ENCODE data around the gene XKR7. TPM values are rescaled to one million over a fixed set of nuclear protein-coding genes. Genes with fewer than 3 reads are reported as not detected.

The XKR7 gene
- total RNA-seq, 2 donors from 2014 or later, result not detected

DNA sequence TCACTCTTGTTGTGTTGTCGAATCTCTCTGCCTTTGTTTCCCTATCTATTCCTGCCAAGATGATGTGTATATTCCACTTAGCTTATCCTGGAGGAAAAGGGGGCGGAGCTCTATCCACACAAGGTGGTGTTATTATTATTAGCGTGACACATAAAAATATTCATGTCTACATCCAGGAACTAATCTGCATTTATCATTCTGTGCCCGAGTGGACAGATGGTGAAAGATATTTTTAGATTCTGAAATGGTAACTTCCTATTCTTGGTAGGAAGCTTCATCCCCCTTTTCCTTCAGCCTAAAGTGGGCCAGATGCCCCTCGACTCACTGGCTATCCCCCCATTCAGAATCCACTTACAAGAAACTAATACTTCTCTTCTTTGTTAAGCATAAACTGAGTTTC, 2.0 kb downstream of the XKR7 start:
- intact Hi-C loops (cut with DNase I), result no loop called here
- DNase-seq (ENCODE audit: low spot score), result no peak

DNA sequence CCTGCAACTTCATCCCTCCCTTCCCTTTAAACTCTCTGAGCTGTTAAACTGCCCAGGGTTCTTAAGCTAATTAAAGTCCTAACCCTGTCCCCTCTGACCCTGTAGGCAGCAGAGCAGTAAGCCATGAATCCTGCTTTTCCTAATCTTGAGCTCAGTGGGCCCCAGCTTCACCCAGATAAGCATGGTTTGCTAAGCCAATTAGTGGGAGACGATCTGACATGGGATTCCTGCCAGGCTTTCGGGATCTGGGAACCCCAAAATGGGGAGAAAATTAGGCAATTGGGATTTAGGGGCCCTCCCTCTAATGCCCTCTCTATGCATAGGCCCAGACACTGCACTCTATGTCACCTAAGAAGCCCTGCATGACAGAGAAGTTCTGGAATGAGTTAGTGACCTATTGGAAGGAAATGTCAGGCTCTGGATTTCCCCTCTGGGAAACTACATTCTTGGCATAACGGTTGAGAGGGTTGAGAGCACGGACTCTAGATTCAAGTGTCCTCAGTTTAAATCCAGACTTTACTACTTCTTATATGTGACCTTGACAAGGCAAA, 4.6 kb downstream of the XKR7 start:
- intact Hi-C loops (cut with DNase I), result no loop called here
- DNase-seq (ENCODE audit: low spot score), result no peak

DNA sequence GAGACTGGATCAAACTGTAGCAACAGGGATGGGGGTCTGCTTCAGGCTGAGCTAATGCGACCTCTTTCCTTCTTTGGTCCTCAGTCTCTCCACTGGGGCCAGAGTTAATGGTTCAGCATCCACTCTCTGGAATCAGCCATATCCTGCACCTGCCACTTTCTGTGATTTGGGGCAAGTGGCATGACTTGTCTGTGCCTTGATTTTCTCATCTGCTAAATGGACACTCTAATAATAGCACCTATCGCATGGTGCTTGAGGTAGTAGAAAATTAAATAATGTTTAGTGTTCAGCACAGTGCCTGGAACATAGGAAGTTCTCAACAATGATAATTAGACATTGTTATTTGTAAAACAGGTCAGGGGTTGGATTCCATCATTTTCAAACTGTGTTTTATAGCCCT, 6.3 kb downstream of the XKR7 start:
- intact Hi-C loops (cut with DNase I), result no loop called here

DNA sequence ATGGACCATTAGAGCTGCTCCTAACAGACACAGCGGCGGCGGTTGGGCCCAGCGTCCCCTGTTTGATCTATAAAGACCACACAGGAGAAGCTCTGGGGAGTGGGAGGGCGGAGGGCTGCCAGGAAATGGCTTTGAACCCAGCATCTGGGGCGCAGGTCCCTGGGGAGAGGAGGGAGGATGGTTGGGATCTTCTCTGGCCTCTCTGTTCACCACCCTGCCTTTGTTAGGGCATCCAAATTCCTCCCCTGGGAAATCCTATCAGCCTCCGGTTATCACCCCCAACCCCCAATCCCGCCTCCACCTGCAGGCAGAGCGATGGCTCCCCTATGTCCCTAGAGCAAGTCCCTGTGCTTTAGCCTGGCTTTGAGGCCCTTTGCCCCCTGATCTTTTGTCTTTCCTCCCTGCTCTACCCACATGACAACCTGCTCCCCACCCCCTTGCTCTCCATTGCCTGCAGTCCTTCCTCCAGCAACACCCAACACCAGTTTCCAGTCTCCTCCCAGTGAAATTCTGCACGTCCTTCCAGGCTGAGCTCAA, 7.1 kb downstream of the XKR7 start:
- no peak for DNase-seq (ENCODE audit: low spot score)
- intact Hi-C loops (cut with DNase I), result no loop called here

More for the DNA sequence above, 6.3 kb downstream of the XKR7 start:
- no peak for DNase-seq (ENCODE audit: low spot score)

DNA sequence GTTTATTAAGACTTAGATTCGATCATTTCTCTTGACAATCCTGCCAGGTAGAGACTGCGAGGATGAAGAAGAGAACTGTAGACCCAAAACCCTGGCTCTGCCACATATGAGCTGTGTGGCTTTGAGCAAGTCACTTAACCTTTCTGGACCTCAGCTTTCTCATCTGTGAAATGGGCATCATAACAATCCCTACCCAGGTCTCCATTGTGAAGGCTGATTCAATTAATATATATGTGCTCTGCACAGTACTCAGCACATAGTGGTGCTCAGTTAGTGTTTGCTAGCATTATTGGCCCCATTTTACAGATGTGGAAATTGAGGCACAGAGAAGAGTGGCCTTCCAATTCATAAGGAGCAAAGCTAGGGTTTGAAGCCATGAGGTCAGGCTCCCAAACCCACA, 7.9 kb downstream of the XKR7 start:
- intact Hi-C loops (cut with DNase I), result no loop called here
- DNase-seq (ENCODE audit: low spot score), result no peak

DNA sequence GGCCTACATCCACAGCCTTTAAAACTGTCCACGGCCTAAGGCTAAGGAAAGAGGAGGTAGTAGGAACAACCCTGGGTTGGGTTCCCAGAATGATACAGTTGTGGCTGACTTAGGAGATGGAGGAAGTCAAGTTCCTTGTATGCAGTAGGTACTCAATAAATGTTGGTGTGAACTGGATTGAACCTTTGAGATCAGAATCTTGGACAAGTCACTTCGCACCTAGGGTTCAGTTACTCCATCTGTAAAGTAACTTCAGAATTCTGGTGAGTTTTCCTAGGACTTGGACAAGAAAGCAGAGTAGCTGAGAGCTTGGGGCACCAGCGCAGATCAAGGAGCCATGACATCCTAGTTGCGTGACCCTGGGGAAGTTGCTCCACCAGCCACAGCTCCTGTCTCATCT, 9.1 kb downstream of the XKR7 start:
- intact Hi-C loops (cut with DNase I), result no loop called here
- DNase-seq (ENCODE audit: low spot score), result no peak

DNA sequence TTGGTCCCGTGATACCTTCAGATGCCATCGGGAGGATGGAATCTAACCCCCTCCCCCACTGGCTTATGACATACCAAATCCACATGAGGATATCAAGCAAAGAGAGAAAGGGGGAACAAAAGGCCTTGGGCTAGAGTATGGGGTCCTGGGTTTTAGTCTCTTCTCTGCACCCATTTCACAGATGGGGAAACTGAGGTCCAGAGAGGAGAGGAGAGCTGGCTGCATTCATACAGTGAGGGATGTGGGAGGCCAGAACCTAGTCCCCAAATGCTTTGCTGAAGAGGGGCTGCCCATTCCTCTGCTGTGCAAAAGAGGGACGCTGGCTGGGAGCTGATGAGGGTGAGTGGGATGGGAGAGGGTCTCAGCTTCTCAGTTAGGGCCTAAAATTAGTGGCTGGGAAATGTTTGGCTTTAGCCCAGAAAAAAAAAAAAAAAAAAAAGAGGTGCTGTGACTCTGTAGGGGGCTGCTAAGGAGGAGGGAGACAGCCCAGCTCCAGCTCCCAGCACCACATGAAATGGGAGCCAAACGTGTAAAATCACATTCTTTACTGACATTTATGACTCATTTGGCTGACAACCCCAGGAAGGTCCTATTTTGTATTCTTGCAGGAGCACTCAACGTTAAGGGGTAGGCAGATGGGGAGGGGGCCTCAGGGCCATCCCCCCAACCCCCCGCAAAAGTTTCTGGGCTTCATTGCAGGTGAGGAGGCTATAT, 11.9 kb downstream of the XKR7 start:
- no peak for DNase-seq (ENCODE audit: low spot score)
- intact Hi-C loops (cut with DNase I), result no loop called here

DNA sequence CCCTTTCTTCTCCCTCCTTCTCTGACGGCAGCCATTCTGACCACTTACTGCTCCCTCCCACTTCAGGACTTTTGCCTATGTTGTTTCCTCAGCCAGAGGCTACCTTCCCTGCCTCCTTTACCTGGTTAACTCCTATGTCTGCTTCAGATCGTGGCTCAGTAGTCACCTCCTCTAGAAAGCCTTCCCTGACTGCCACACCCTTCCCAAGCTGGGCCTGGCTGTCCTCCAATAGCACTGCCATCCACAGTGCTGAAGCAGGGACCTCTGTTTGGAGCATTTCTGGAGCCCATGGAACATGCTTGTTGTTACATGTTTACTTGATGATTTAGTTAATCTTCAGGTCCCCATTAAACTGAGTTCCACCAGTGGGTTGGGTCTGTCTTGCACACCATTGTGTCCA, 13.8 kb downstream of the XKR7 start:
- no peak for DNase-seq (ENCODE audit: low spot score)
- intact Hi-C loops (cut with DNase I), result no loop called here

DNA sequence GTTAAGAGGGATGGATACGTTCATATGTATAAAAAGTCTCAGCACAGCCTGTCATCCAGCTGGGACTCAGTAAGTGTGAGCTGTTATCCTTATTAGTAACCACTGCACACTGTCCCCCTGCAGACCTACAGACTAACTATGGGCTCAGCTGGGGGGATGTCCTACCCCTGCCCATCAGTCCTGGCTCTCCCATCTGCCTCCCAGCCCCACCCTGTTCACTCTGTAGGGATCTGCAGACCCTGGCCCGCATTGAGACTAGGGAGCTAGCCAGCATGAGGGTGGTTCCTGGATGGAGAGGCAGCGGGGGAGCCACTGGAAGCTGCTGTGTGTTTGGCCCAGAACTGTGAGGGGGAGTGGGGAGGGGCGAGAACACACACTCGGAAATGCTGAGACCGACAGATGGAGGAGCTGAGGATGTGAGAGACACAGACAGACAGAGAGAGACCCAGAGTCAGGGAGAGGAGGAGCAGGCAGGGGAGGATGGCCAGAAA, 17.1 kb downstream of the XKR7 start:
- intact Hi-C loops (cut with DNase I), result no loop called here
- no peak for DNase-seq (ENCODE audit: low spot score)

DNA sequence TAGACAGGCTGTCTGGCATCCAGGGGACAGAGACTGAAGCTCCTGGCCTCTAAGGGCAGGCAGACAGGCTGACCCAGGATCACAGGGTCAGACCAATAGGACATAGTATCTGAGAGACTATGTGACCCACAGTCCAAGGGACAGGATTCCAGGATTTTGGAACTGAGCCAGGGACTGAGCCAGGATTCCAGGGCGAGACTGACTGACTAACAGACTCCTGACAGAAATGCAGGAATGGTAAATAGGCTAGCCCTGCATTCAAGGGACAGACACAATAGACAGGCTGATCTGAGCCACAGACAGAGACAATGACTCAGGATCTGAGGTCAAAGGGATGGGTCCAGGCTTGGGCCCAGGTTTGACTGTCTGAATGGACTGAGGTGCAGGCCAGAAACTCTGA, 19.8 kb downstream of the XKR7 start:
- intact Hi-C loops (cut with DNase I), result no loop called here
- DNase-seq (ENCODE audit: low spot score), result no peak

DNA sequence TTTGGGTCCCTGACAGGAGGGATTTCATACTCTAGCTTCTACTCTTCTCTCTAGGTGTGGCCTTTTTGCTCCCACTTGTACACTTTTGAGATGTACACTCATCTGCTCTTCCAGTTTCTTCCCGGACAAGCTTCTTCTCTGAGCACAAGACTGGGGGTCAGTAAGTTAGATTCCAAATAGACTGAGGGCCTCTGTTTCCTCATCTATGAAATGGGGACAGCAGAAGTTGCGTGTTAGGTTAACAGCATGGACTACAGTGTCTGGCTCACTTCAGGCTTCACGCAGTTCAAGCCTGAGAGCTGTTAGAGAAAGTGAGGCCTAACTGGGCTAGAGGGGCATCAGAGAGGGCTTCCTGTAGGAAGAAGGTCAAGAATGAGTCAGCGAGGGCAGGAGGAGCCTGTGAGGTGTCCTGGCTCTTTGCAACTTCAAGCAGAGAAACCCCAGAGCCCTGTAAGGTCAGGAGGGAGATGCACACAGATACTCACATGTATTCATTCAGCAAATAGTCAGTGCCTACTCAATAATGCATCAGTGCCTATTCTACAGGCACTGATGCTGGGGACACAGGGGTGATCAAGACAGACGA, 20.6 kb downstream of the XKR7 start:
- intact Hi-C loops (cut with DNase I), result no loop called here
- no peak for DNase-seq (ENCODE audit: low spot score)

DNA sequence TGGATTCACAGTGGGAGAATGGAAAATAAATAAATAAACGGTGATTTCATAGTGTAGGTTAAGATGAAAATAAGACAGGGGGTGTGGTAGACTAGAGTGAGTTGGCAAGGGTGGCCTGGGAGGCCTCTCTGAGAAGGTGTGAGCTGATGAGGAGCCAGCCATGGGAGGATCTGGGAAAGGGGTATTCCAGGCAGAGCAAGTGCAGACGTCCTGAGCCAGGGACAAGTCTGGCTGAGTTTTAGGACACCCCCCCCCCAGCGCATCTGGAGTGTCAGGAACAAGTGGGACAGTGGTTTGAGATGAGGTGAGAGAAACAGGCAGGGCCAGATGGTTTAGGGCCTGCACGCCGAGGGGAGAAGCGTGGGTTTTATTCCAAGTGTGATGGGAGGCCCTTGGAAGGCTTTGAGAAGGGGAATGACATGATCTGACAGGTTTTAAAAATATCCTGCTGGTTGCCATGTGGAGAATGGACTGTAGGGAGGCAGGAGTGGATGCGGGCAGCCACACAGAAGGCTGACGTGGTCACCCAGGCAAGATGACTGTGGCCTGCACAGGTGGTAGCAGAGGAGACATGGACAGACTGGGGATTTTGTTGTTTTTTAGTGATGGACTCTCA, 21.2 kb downstream of the XKR7 start:
- no peak for DNase-seq (ENCODE audit: low spot score)
- intact Hi-C loops (cut with DNase I), result no loop called here

DNA sequence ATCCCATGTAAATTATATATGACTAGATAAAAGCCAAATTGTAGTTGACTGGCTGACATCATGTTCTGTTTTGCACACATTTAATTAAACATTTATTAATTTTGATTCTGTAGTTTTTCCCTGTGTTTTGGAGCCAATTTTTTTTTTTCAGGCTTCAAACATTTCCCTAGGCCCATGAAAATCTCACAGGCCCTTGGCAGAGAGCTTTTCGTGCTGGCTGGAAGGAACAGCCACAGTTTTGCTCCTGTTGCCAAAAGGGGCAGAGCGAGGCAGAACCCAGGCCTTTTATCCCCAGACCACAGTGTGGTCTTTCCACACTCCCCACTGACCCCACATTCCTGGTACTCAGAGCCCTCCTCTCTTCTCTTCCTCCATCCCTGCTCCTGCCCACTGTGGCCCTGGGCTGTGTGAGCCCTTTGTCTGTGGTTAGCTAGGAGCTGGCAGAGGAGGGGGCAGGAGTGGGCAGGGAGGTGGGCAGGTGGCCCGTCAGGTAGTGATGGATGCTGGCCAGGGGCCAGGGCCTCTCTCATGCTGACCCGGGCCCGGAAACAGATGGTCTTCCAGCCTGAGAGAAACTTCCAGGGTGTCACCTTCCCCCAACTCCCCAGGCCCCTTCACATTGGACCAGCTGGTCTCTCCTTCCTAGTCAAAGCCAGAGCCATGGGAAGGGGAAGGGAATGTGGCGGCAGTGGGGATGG, 22.8 kb downstream of the XKR7 start:
- intact Hi-C loops (cut with DNase I), result no loop called here
- DNase-seq (ENCODE audit: low spot score), result no peak

DNA sequence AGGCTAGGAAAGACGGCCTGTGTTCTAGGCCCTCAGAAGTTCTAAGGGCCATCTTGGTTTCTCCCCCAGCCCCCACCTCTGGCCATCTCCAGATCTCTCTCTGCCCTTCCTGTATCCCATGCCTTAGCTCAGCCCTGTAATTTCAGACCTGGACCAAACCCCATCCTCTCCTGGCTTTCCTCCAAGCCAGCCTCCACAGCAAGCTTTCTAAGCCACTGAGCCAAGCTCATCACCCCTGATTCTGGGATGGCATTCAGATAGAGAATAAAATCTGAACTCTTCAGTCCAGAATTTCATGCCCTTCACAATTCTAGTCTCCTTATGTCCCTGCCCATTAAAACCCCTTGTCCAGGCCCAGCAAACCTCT, 23.4 kb downstream of the XKR7 start:
- intact Hi-C loops (cut with DNase I), result no loop called here
- DNase-seq (ENCODE audit: low spot score), result no peak

DNA sequence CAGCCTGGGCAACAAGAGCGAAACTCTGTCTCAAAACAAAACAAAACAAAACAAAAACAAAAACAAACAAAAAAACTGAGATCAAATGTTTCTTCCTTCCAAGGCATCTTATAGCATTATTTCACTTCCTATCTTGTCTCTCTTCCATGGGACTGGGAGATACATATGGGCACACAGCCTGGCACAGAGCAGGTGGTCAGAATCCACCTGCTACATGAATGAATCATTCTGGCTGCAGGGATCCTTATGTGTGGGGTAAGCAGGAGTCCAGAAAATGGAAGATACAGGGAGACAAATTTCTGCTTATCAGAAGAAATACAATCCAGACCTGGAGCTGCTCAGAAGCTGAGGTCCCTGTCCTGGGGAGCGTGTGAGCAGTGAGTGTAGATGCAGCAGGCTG, 24.1 kb downstream of the XKR7 start:
- intact Hi-C loops (cut with DNase I), result no loop called here
- no peak for DNase-seq (ENCODE audit: low spot score)

DNA sequence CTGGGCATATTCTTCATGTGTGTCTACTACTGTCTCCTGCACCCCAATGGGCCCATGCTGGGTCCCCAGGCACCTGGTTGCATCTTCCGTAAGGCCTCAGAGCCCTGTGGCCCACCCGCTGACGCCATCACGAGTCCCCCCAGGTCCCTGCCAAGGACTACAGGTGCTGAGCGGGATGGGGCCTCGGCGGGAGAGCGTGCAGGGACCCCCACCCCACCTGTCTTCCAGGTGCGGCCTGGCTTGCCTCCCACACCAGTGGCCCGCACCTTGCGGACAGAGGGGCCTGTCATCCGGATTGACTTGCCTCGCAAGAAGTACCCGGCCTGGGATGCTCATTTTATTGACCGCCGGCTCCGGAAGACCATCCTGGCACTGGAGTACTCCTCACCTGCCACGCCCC, 29.0 kb downstream of the XKR7 start:
- intact Hi-C loops (cut with DNase I), result no loop called here

DNA sequence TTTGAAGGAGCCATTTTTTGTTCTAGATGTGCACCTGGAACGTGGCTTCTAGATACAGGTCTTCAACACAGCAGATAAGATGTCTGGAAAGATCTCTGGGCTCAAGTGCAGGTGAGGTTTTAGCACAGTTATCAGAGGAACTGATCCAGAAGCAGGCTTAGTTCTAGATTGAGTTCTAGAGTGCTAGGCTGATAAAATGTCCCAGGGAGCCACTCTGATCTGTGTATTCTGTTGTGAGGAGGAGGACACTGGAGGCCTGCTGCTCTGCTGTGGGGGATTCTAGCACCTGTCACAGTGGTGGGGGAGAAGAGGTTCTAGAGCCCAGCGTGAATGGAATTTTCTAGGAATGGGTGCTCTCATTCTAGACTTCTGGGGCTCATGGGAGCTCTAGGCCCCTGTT, 30.3 kb downstream of the XKR7 start:
- DNase-seq (ENCODE audit: low spot score), result no peak
- intact Hi-C loops (cut with DNase I), result no loop called here

More for the DNA sequence above, 29.0 kb downstream of the XKR7 start:
- DNase-seq (ENCODE audit: low spot score), result no peak

DNA sequence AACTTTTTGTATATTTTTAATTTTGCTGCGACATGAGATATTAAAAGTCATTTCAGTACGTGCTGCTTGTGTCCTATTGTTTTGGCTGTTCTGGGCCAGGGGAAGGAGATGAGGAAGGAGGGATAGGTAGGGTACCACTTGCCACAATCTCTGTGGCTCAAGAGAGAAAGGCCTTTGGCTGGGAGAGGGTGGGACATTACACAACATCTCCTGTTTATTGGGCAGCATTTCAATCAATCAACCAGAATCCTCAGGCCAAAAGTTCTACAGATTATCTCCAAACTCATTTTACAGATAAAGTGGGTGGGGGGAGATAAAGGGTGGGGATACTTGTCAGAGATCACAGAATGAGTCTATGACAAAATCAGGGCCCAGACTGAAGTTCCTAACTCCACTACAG, 35.4 kb downstream of the XKR7 start:
- DNase-seq (ENCODE audit: low spot score), result no peak
- intact Hi-C loops (cut with DNase I), result no loop called here

DNA sequence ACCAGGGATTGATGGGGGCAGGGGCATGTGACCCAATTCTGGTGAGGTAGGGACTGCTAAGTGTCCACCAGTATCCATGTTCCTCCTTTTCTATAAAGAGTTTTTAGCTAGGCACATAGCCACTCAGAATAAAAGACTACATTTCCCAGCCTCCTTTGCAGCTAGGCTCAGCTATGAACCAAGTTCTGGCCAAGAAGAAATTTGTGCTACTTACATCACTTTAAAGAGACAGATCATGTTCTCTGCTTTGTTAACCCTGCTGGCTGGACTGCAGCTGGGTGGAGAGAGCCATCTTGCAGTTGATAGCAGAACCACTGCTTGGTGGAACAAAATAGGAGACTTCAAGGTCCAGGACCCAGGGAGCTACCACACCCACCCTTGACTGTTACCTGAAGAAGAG, 37.0 kb downstream of the XKR7 start:
- DNase-seq (ENCODE audit: low spot score), result no peak
- intact Hi-C loops (cut with DNase I), result no loop called here

DNA sequence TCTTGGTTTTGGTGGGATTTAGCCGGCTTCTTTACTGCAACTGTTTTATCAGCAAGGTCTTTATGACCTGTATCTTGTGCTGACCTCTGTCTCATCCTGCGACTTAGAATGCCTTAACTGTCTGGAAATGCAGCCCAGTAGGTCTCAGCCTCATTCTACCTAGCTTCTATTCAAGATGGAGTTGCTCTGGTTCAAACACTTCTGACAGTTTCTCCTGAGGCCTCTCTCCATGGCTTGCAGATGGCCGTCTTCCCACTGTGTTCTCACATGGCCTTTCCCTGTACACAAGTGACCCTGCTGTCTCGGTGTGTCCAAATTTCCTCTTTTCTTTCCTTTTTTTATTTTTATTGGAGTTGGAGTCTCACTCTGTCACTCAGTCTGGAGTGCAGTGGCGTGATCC, 38.1 kb downstream of the XKR7 start:
- DNase-seq (ENCODE audit: low spot score), result no peak
- intact Hi-C loops (cut with DNase I), result no loop called here

Measured in posterior vena cava (tissue), 2 donors.